Coronary artery (tissue), 2 donors: ENCODE measurements around the gene ADAMTSL3.

Source experiments
- DNase-seq: peaks from one replicate; pipeline ENCODE4 v3.0.0-alpha.2; 2017; ENCODE audit warnings: low spot score
- H3K27ac ChIP-seq, 2 donors: fragments of 200-600 bp; sonication (generic); one replicate each; pipeline ENCODE4 v1.5.1; 2016 to 2019
- H3K4me3 ChIP-seq: fragments of 200-600 bp; sonication (generic); 2 replicates; pipeline ENCODE4 v1.5.1; 2016; ENCODE audit warnings: mild to moderate bottlenecking, moderate library complexity
- TF ChIP-seq, protein P1 (sequence below): fragments of 200-600 bp; sonication (generic); IDR thresholded peaks from one replicate; pipeline ENCODE4 v1.5.1; 2019; ENCODE audit warnings: antibody characterized with exemption

The ADAMTSL3 gene

DNA sequence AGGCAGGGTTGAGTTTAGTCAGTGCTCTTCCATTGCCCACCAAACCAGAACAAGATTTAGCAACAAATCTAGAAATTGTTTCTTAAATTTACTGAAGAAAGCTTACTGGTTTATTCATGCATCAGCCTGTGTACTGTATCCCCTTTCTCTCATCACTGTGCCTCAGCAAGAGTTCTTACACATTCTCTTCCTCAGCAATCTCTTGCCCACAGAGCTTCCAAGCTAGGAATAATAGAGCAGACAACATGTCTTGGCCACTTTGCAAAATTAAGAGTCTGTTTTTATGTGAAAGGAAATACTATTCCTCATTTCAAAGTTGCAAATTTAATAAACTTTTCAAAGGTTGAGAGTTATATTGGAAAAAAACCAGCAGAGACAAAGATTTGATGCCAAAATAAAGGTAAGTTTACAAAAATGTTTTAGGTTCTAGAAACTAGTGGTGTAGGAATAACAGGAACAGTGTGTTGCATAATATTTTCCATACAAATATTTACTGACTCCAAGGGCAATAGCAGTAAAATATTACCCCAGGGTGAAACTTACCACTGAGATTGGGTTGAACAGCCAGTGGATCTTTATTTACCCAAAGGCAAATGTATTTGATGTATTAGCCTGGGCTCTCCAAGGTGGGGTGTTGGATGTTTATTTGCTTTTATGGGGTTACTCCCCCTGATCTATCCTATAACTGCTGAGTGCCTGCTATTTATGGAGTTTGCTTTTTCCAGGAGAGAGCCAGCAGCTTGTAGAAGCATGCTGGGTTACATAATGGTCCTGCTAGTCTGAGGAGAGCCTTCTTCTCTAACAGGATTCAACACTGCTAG lies 276.7 kb downstream of the ADAMTSL3 start:
- H3K27ac ChIP-seq, result peak overlapping the region in 1 of 2 donors; percentile 64
- no peak for DNase-seq
- TF ChIP-seq, protein P1, sequence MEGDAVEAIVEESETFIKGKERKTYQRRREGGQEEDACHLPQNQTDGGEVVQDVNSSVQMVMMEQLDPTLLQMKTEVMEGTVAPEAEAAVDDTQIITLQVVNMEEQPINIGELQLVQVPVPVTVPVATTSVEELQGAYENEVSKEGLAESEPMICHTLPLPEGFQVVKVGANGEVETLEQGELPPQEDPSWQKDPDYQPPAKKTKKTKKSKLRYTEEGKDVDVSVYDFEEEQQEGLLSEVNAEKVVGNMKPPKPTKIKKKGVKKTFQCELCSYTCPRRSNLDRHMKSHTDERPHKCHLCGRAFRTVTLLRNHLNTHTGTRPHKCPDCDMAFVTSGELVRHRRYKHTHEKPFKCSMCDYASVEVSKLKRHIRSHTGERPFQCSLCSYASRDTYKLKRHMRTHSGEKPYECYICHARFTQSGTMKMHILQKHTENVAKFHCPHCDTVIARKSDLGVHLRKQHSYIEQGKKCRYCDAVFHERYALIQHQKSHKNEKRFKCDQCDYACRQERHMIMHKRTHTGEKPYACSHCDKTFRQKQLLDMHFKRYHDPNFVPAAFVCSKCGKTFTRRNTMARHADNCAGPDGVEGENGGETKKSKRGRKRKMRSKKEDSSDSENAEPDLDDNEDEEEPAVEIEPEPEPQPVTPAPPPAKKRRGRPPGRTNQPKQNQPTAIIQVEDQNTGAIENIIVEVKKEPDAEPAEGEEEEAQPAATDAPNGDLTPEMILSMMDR, result no peak
- no peak overlapping the region for H3K4me3 ChIP-seq

DNA sequence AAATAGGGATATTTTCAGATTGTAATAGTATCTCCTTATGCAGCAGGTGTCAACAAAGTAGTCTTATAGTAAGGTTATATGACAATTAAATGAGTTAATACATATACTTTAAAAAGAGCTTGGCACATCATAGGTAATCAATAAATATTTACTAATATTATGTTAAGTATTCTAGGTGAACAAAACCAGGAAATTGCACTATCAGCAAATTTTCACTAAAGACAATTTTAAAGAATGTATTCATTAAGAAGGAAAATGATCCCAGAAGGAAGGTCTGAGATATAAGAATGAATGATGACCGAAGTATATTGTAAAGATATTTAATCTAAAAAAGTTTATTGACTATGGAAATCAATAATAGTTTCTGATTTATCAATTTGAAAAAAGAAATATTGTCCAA lies 281.9 kb downstream of the ADAMTSL3 start:
- no peak overlapping the region for H3K4me3 ChIP-seq
- TF ChIP-seq, protein P1, result no peak
- H3K27ac ChIP-seq, result no peak overlapping the region
- DNase-seq, result no peak

DNA sequence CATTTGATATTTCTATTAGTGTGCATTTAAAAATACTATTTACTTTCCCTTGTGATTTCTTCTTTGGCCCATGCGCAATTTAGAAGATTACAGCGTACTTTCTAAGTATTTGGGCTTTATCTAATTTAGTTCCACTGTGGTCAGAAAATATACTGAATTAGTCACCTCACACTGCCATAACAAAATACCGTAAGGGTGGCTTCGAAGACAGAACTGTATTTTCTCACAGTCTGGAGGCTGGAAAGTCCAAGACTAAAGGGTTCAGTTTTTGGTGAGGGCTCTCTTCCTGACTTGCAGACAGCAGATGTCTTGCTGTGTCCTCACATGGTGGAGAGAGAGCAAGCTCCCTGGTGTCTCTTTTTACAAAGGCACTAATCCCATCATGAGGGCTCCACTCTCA lies 286.2 kb downstream of the ADAMTSL3 start:
- TF ChIP-seq, protein P1, result no peak
- no peak for DNase-seq
- H3K27ac ChIP-seq, result no peak overlapping the region
- H3K4me3 ChIP-seq, result no peak overlapping the region

DNA sequence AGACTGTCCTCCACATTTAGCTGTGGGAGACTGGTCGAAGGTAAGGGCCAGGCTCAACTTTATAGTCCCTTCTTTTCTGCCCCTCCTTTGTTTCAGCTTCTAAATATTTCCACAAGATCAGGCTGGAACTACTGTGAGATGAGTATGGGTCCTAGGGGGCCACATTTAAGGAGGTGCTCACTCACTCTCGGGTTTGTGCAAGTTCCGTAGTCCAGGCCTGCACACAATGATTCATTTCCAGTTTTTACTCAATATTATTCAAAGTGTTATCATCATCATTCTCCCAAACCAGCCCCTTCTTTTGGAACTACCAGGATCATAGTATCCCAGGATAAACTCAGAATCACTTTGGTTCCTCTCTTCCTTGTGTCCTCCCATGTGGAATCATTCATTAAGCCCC lies 289.1 kb downstream of the ADAMTSL3 start:
- no peak overlapping the region for H3K4me3 ChIP-seq
- no peak for DNase-seq
- TF ChIP-seq, protein P1, result no peak
- H3K27ac ChIP-seq, result no peak overlapping the region

DNA sequence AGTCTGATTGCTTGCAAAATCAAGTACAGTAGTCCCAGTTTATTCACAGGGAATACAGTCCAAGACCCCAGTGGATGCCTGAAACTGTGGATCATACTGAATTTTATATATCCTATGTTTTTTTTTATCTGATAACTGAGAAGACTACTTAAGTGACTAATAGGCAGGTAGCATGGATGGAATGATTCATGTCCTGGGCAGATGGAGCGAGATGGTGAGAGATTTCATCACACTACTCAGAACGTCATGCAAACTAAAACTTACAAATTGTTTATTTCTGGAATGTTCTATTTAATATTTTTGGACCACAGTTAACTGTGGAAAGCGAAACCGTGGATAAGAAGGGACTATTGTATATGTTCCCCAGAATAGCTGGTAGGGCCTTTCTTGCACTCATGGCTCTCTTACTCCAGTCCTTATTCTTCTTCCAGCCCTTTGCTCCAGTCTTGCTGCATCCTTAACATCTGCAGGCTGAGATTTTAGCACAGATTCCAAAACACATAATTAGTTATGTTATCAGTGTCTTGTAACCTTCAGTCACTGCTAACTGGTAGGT lies 290.0 kb downstream of the ADAMTSL3 start:
- H3K4me3 ChIP-seq, result no peak overlapping the region
- no peak overlapping the region for H3K27ac ChIP-seq
- no peak for DNase-seq
- TF ChIP-seq, protein P1, result no peak

DNA sequence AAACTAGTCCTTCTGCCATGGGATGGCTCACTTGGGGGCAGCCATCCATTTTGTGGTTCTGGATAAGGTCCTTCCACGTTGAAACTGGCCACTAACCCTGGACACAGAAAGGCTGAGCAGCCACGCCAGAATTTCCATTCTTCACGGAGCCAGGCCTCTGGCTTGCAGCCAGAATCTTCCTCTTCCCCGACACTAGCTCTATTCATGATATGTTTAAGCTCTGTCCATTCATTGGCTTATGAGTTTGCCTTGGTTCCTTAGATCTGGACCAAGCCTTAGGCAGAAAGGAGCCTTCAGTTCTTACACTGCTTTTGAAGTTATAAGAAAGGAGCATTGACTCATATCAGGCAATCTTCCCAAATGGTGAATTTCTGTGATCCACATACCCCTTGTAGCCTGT lies 293.2 kb downstream of the ADAMTSL3 start:
- no peak for DNase-seq
- Histone ChIP-seq H3K27ac (no peak overlapping the region), H3K4me3 (no peak overlapping the region)
- TF ChIP-seq, protein P1, result no peak

DNA sequence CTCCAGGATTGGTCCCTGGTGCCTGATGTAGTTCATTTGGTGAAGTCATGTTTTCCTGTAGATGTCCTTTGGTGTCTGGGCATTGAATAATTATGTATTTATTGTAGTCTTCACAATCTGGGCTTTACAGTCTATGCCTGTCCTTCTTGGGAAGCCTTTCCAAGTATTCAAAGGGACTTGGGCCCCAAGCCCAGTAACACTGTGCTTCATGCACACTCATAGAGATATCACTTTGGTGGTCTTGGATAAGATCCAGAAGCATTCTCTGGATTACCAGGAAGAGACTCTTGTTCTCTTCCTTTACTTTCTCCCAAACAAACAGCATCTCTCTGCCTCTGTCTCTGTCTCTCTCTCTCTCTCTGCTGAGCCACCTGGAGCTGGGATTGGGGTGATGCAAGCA lies 300.6 kb downstream of the ADAMTSL3 start:
- H3K27ac ChIP-seq, result no peak overlapping the region
- no peak for DNase-seq

More for the DNA sequence above, 300.6 kb downstream of the ADAMTSL3 start:
- TF ChIP-seq, protein P1, result no peak
- H3K4me3 ChIP-seq, result no peak overlapping the region
